HEK293 (cell line): ENCODE results near the gene XIRP1.

Experiments
- IKZF3 ChIP-seq: fragments of 450-650 bp; IDR thresholded peaks from 2 replicates; pipeline ENCODE4 v1.5.0; 2018; ENCODE audit warnings: missing biosample characterization, mild to moderate bottlenecking, missing genetic modification characterization, moderate library complexity
- KLF7 ChIP-seq: fragments of 450-650 bp; formaldehyde crosslinking; IDR thresholded peaks from 2 replicates; pipeline ENCODE4 v1.5.1; 2016; ENCODE audit warnings: missing biosample characterization, missing genetic modification characterization, borderline replicate concordance
- MZF1 ChIP-seq: fragments of 450-650 bp; formaldehyde crosslinking; IDR thresholded peaks from 2 replicates; pipeline ENCODE4 v1.5.1; 2017; ENCODE audit warnings: missing biosample characterization, missing genetic modification characterization, borderline replicate concordance
- PATZ1 ChIP-seq: fragments of 450-650 bp; formaldehyde crosslinking; IDR thresholded peaks from 2 replicates; pipeline ENCODE4 v1.5.1; 2016; ENCODE audit warnings: missing biosample characterization, missing genetic modification characterization
- ZBTB20 ChIP-seq: fragments of 450-650 bp; formaldehyde crosslinking; IDR thresholded peaks from 2 replicates; pipeline ENCODE4 v1.5.1; 2016; ENCODE audit warnings: missing biosample characterization, missing genetic modification characterization
- ZBTB48 ChIP-seq: fragments of 450-650 bp; formaldehyde crosslinking; IDR thresholded peaks from 2 replicates; pipeline ENCODE4 v1.5.1; 2016; ENCODE audit warnings: missing biosample characterization, missing genetic modification characterization
- ZFP3 ChIP-seq: fragments of 450-650 bp; formaldehyde crosslinking; IDR thresholded peaks from 2 replicates; pipeline ENCODE4 v1.5.1; 2016; ENCODE audit warnings: low read depth, missing biosample characterization, missing genetic modification characterization
- ZIC2 ChIP-seq: fragments of 450-650 bp; formaldehyde crosslinking; IDR thresholded peaks from 2 replicates; pipeline ENCODE4 v1.5.1; 2016; ENCODE audit warnings: missing biosample characterization, missing genetic modification characterization
- ZNF138 ChIP-seq: fragments of 450-650 bp; formaldehyde crosslinking; IDR thresholded peaks from 2 replicates; pipeline ENCODE4 v1.5.1; 2016; ENCODE audit warnings: missing biosample characterization, missing genetic modification characterization, borderline replicate concordance
- ZNF148 ChIP-seq: fragments of 450-650 bp; formaldehyde crosslinking; IDR thresholded peaks from 2 replicates; pipeline ENCODE4 v1.5.0; 2017; ENCODE audit warnings: missing biosample characterization, missing genetic modification characterization, borderline replicate concordance
- ZNF223 ChIP-seq: fragments of 450-650 bp; formaldehyde crosslinking; IDR thresholded peaks from 2 replicates; pipeline ENCODE4 v1.5.1; 2016; ENCODE audit warnings: missing biosample characterization, missing genetic modification characterization
- ZNF24 ChIP-seq: fragments of 450-650 bp; formaldehyde crosslinking; IDR thresholded peaks from 2 replicates; pipeline ENCODE4 v1.5.1; 2016; ENCODE audit warnings: missing biosample characterization, missing genetic modification characterization
- ZNF274 ChIP-seq, 2 experiments: fragments of 200-500 bp in 1 of 2; fragments of 450-650 bp in 1 of 2; sonication (Bioruptor generic) in 1 of 2; formaldehyde crosslinking in 1 of 2; IDR thresholded peaks; 2 replicates each; pipeline versions ENCODE4 v1.5.1 to v1.6.1; 2014 to 2016; ENCODE audit warnings: borderline replicate concordance in 1 of 2, inconsistent platforms in 1 of 2, low read length in 1 of 2, missing biosample characterization in 1 of 2, missing genetic modification characterization in 1 of 2
- ZNF302 ChIP-seq: fragments of 450-650 bp; formaldehyde crosslinking; IDR thresholded peaks from 2 replicates; pipeline ENCODE4 v1.5.1; 2016; ENCODE audit warnings: missing biosample characterization, missing genetic modification characterization, low read depth
- ZNF324 ChIP-seq: fragments of 450-650 bp; formaldehyde crosslinking; IDR thresholded peaks from 2 replicates; pipeline ENCODE4 v1.5.1; 2016; ENCODE audit warnings: missing biosample characterization, missing genetic modification characterization
- ZNF416 ChIP-seq: fragments of 450-650 bp; formaldehyde crosslinking; IDR thresholded peaks from 2 replicates; pipeline ENCODE4 v1.5.1; 2016; ENCODE audit warnings: missing biosample characterization, missing genetic modification characterization
- ZNF423 ChIP-seq: fragments of 450-650 bp; formaldehyde crosslinking; IDR thresholded peaks from 2 replicates; pipeline ENCODE4 v1.5.1; 2016; ENCODE audit warnings: missing biosample characterization, missing genetic modification characterization
- ZNF530 ChIP-seq: fragments of 450-650 bp; formaldehyde crosslinking; IDR thresholded peaks from 2 replicates; pipeline ENCODE4 v1.5.1; 2016; ENCODE audit warnings: low read depth, missing biosample characterization, missing genetic modification characterization
- ZNF571 ChIP-seq: fragments of 450-650 bp; formaldehyde crosslinking; IDR thresholded peaks from 2 replicates; pipeline ENCODE4 v1.5.0; 2017; ENCODE audit warnings: missing biosample characterization, missing genetic modification characterization
- ZNF596 ChIP-seq: fragments of 450-650 bp; IDR thresholded peaks from 2 replicates; pipeline ENCODE4 v1.5.0; 2018; ENCODE audit warnings: missing biosample characterization, mild to moderate bottlenecking, missing genetic modification characterization, moderate library complexity
- ZNF707 ChIP-seq: fragments of 450-650 bp; formaldehyde crosslinking; IDR thresholded peaks from 2 replicates; pipeline ENCODE4 v1.5.1; 2016; ENCODE audit warnings: missing biosample characterization, missing genetic modification characterization
- ZNF792 ChIP-seq: fragments of 450-650 bp; formaldehyde crosslinking; IDR thresholded peaks from 2 replicates; pipeline ENCODE4 v1.5.1; 2016; ENCODE audit warnings: missing biosample characterization, missing genetic modification characterization
- ZNF837 ChIP-seq: fragments of 450-650 bp; formaldehyde crosslinking; IDR thresholded peaks from 2 replicates; pipeline ENCODE4 v1.5.1; 2016; ENCODE audit warnings: missing biosample characterization, missing genetic modification characterization
- ZXDB ChIP-seq: fragments of 450-650 bp; formaldehyde crosslinking; IDR thresholded peaks from 2 replicates; pipeline ENCODE4 v1.5.1; 2016; ENCODE audit warnings: missing biosample characterization, missing genetic modification characterization
- TF ChIP-seq, protein P1 (sequence below): fragments of 450-650 bp; formaldehyde crosslinking; IDR thresholded peaks from 2 replicates; pipeline ENCODE4 v1.5.1; 2016; ENCODE audit warnings: missing biosample characterization, missing genetic modification characterization, borderline replicate concordance
- TF ChIP-seq, protein P2 (sequence below): fragments of 450-650 bp; IDR thresholded peaks from 2 replicates; pipeline ENCODE4 v1.5.1; 2018; ENCODE audit warnings: missing biosample characterization, missing genetic modification characterization
- TF ChIP-seq, protein P3 (sequence below): IDR thresholded peaks from 2 replicates; pipeline ENCODE4 v1.6.1; 2011; ENCODE audit warnings: mild to moderate bottlenecking, low read depth, low read length, borderline replicate concordance
- TF ChIP-seq, protein P4 (sequence below): fragments of 450-650 bp; formaldehyde crosslinking; IDR thresholded peaks from 2 replicates; pipeline ENCODE4 v1.5.1; 2016; ENCODE audit warnings: missing biosample characterization, missing genetic modification characterization

XIRP1 gene

GRCh38 chr3:39146611-39147591 is 45.5 kb downstream of the XIRP1 start (continued):
- TF ChIP-seq, protein P1, sequence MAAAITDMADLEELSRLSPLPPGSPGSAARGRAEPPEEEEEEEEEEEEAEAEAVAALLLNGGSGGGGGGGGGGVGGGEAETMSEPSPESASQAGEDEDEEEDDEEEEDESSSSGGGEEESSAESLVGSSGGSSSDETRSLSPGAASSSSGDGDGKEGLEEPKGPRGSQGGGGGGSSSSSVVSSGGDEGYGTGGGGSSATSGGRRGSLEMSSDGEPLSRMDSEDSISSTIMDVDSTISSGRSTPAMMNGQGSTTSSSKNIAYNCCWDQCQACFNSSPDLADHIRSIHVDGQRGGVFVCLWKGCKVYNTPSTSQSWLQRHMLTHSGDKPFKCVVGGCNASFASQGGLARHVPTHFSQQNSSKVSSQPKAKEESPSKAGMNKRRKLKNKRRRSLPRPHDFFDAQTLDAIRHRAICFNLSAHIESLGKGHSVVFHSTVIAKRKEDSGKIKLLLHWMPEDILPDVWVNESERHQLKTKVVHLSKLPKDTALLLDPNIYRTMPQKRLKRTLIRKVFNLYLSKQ (tag by site-specific recombination) = no peak
- no peak for TF ChIP-seq ZNF274 (IDR thresholded peaks at IDR 0.05; ENCODE audit: low read length)
- TF ChIP-seq ZNF274 (tag by site-specific recombination; IDR thresholded peaks at IDR 0.05; ENCODE audit: borderline replicate concordance) = no peak
- TF ChIP-seq ZNF530 (tag by site-specific recombination) = no peak
- TF ChIP-seq ZNF324 (tag by site-specific recombination) = peak; percentile 84
- no peak for TF ChIP-seq ZNF416 (tag by site-specific recombination)
- TF ChIP-seq, protein P2, sequence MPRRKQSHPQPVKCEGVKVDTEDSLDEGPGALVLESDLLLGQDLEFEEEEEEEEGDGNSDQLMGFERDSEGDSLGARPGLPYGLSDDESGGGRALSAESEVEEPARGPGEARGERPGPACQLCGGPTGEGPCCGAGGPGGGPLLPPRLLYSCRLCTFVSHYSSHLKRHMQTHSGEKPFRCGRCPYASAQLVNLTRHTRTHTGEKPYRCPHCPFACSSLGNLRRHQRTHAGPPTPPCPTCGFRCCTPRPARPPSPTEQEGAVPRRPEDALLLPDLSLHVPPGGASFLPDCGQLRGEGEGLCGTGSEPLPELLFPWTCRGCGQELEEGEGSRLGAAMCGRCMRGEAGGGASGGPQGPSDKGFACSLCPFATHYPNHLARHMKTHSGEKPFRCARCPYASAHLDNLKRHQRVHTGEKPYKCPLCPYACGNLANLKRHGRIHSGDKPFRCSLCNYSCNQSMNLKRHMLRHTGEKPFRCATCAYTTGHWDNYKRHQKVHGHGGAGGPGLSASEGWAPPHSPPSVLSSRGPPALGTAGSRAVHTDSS (tag by site-specific recombination) = peak; percentile 29; the same call in 1 of the 2 replicates
- TF ChIP-seq ZNF707 (tag by site-specific recombination) = no peak
- TF ChIP-seq ZNF24 (tag by site-specific recombination) = peak; percentile 42; the same call in 1 of the 2 replicates
- TF ChIP-seq, protein P3, sequence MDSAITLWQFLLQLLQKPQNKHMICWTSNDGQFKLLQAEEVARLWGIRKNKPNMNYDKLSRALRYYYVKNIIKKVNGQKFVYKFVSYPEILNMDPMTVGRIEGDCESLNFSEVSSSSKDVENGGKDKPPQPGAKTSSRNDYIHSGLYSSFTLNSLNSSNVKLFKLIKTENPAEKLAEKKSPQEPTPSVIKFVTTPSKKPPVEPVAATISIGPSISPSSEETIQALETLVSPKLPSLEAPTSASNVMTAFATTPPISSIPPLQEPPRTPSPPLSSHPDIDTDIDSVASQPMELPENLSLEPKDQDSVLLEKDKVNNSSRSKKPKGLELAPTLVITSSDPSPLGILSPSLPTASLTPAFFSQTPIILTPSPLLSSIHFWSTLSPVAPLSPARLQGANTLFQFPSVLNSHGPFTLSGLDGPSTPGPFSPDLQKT = no peak
- TF ChIP-seq ZBTB20 (tag by site-specific recombination) = peak; percentile 36; the same call in 1 of the 2 replicates
- no peak for TF ChIP-seq ZNF571 (tag by site-specific recombination)
- no peak for TF ChIP-seq ZNF223 (tag by site-specific recombination)
- no peak for TF ChIP-seq MZF1
- no peak for TF ChIP-seq ZNF792 (tag by site-specific recombination)
- 0 out of 2 replicates have a peak, but pooled peaks have one; percentile 9 for TF ChIP-seq ZIC2 (tag by site-specific recombination)
- TF ChIP-seq IKZF3 (tag by site-specific recombination) = no peak
- no peak for TF ChIP-seq ZXDB (tag by site-specific recombination)
- TF ChIP-seq, protein P4, sequence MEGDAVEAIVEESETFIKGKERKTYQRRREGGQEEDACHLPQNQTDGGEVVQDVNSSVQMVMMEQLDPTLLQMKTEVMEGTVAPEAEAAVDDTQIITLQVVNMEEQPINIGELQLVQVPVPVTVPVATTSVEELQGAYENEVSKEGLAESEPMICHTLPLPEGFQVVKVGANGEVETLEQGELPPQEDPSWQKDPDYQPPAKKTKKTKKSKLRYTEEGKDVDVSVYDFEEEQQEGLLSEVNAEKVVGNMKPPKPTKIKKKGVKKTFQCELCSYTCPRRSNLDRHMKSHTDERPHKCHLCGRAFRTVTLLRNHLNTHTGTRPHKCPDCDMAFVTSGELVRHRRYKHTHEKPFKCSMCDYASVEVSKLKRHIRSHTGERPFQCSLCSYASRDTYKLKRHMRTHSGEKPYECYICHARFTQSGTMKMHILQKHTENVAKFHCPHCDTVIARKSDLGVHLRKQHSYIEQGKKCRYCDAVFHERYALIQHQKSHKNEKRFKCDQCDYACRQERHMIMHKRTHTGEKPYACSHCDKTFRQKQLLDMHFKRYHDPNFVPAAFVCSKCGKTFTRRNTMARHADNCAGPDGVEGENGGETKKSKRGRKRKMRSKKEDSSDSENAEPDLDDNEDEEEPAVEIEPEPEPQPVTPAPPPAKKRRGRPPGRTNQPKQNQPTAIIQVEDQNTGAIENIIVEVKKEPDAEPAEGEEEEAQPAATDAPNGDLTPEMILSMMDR (tag by site-specific recombination) = no peak
- TF ChIP-seq ZNF148 (tag by site-specific recombination) = no peak
- no peak for TF ChIP-seq ZNF302 (tag by site-specific recombination)
- no peak for TF ChIP-seq KLF7 (tag by site-specific recombination)
- no peak for TF ChIP-seq ZNF138 (tag by site-specific recombination)
- TF ChIP-seq ZFP3 (tag by site-specific recombination) = no peak
- TF ChIP-seq ZBTB48 (tag by site-specific recombination) = peak; percentile 57; the same call in 1 of the 2 replicates
- TF ChIP-seq PATZ1 (tag by site-specific recombination) = peak; percentile 43; the same call in 1 of the 2 replicates
- TF ChIP-seq ZNF837 (tag by site-specific recombination) = no peak
- no peak for TF ChIP-seq ZNF596
- no peak for TF ChIP-seq ZNF423 (tag by site-specific recombination)
